Nephron (organoid): ENCODE measurements around the gene ZNF575.
"Not testable (repeated sequence)": the region's sequence is repeated elsewhere in the genome, so short reads cannot be mapped to it uniquely, and the experiment has no call there.

Experiments
- H3K27ac Mint-ChIP-seq, 3 experiments: 2 replicates each; pipeline ENCODE4 v1.8.0; 2020; ENCODE audit warnings: mixed read lengths in 3 of 3, mild to moderate bottlenecking in 2 of 3, moderate library complexity in 1 of 3
- H3K27me3 Mint-ChIP-seq: 2 replicates; pipeline ENCODE4 v1.8.0; 2021; ENCODE audit warnings: low read depth, mild to moderate bottlenecking, moderate library complexity, mixed read lengths
- H3K36me3 Mint-ChIP-seq: 2 replicates; pipeline ENCODE4 v1.8.0; 2020; ENCODE audit warnings: low read depth, mixed read lengths
- H3K4me1 Mint-ChIP-seq: 2 replicates; pipeline ENCODE4 v1.8.0; 2020; ENCODE audit warnings: mixed read lengths
- H3K4me3 Mint-ChIP-seq, 3 experiments: 2 replicates each; pipeline ENCODE4 v1.8.0; 2020; ENCODE audit warnings: mild to moderate bottlenecking in 3 of 3, mixed read lengths in 3 of 3, moderate library complexity in 2 of 3
- H3K9me3 Mint-ChIP-seq: 2 replicates; pipeline ENCODE4 v1.8.0; 2020; ENCODE audit warnings: mixed read lengths
- CTCF ChIP-seq, 3 experiments: fragments of 200-600 bp; sonication (generic); IDR thresholded peaks; one replicate each; pipeline ENCODE4 v1.5.0; 2021; ENCODE audit warnings: antibody characterized with exemption in 3 of 3; ENCODE audit not compliant: unreplicated experiment in 3 of 3

The ZNF575 gene

GRCh38 chr19:43541920-43542650 lies 9.1 kb downstream of the ZNF575 start:
- H3K9me3 Mint-ChIP-seq = peaks cover 10% of the 10 kb centered on the region
- no peak overlapping the region for H3K4me3 Mint-ChIP-seq
- TF ChIP-seq CTCF (IDR thresholded peaks at IDR 0.05; ENCODE audit: unreplicated experiment in 3 of 3) = no peak
- no peaks in the 10 kb centered on the region for H3K4me1 Mint-ChIP-seq
- H3K36me3 Mint-ChIP-seq = peaks cover 78% of the 10 kb centered on the region
- H3K27ac Mint-ChIP-seq = no peak overlapping the region
- no peaks in the 10 kb centered on the region for H3K27me3 Mint-ChIP-seq

GRCh38 chr19:43544077-43544476 lies 11.1 kb downstream of the ZNF575 start:
- no peak for TF ChIP-seq CTCF (IDR thresholded peaks at IDR 0.05; ENCODE audit: unreplicated experiment in 3 of 3)
- no peak overlapping the region for H3K4me3 Mint-ChIP-seq
- peaks cover 68% of the 10 kb centered on the region for H3K36me3 Mint-ChIP-seq
- H3K27me3 Mint-ChIP-seq = no peaks in the 10 kb centered on the region
- peaks cover 3% of the 10 kb centered on the region for H3K9me3 Mint-ChIP-seq
- H3K4me1 Mint-ChIP-seq = no peaks in the 10 kb centered on the region
- H3K27ac Mint-ChIP-seq = no peak overlapping the region

- no peak overlapping the region for H3K27ac Mint-ChIP-seq
- H3K36me3 Mint-ChIP-seq = peaks cover 67% of the 10 kb centered on the region
- no peak overlapping the region for H3K4me3 Mint-ChIP-seq
- no peaks in the 10 kb centered on the region for H3K4me1 Mint-ChIP-seq
- H3K27me3 Mint-ChIP-seq = no peaks in the 10 kb centered on the region
- H3K9me3 Mint-ChIP-seq = no peaks in the 10 kb centered on the region
- no peak for TF ChIP-seq CTCF (IDR thresholded peaks at IDR 0.05; ENCODE audit: unreplicated experiment in 3 of 3)
Observed at GRCh38 chr19:43545276-43545675, 12.3 kb downstream of the ZNF575 start.

GRCh38 chr19:43545981-43546380 lies 13.0 kb downstream of the ZNF575 start:
- H3K4me3 Mint-ChIP-seq = no peak overlapping the region
- H3K36me3 Mint-ChIP-seq = peaks cover 67% of the 10 kb centered on the region
- H3K4me1 Mint-ChIP-seq = no peaks in the 10 kb centered on the region
- no peaks in the 10 kb centered on the region for H3K27me3 Mint-ChIP-seq
- no peaks in the 10 kb centered on the region for H3K9me3 Mint-ChIP-seq
- H3K27ac Mint-ChIP-seq = no peak overlapping the region
- no peak for TF ChIP-seq CTCF (IDR thresholded peaks at IDR 0.05; ENCODE audit: unreplicated experiment in 3 of 3)

GRCh38 chr19:43546581-43546980 lies 13.6 kb downstream of the ZNF575 start:
- no peaks in the 10 kb centered on the region for H3K9me3 Mint-ChIP-seq
- no peak overlapping the region for H3K27ac Mint-ChIP-seq
- no peak for TF ChIP-seq CTCF (IDR thresholded peaks at IDR 0.05; ENCODE audit: unreplicated experiment in 3 of 3)
- no peaks in the 10 kb centered on the region for H3K4me1 Mint-ChIP-seq
- no peak overlapping the region for H3K4me3 Mint-ChIP-seq
- H3K36me3 Mint-ChIP-seq = peaks cover 67% of the 10 kb centered on the region
- no peaks in the 10 kb centered on the region for H3K27me3 Mint-ChIP-seq

- H3K4me1 Mint-ChIP-seq, H3K27ac Mint-ChIP-seq, H3K9me3 Mint-ChIP-seq, H3K27me3 Mint-ChIP-seq, H3K4me3 Mint-ChIP-seq: not testable (repeated sequence)
- H3K36me3 Mint-ChIP-seq = peaks cover 63% of the 10 kb centered on the region
Observed at GRCh38 chr19:43547926-43548325, 14.9 kb downstream of the ZNF575 start.
